Bronchial epithelial cell (primary cell): Measurements from ENCODE around the gene FASLG. TPM values are rescaled to one million over a fixed set of nuclear protein-coding genes. Genes with fewer than 3 reads are reported as not detected.
A peak's percentile ranks its signal among the peaks of the same experiment; 100 is the strongest.

Experiments
- DNase-seq: peaks from one replicate; pipeline ENCODE4 v3.0.0-alpha.2; 2010; ENCODE audit warnings: low read depth
- FAIRE-seq: peaks from 2 replicates; lab custom pipeline; 2011; peaks lifted over from hg19 to GRCh38; lab: Jason Lieb, UNC
- H3K27me3 ChIP-seq: 2 replicates; pipeline ENCODE4 v1.5.1; 2011; ENCODE audit warnings: low read length; ENCODE audit not compliant: control insufficient read depth, insufficient read depth
- H3K36me3 ChIP-seq: 2 replicates; pipeline ENCODE4 v1.5.1; 2011; ENCODE audit warnings: low read length; ENCODE audit not compliant: control insufficient read depth, insufficient read depth
- H3K4me3 ChIP-seq: 2 replicates; pipeline ENCODE4 v1.5.1; 2011; ENCODE audit warnings: mild to moderate bottlenecking, low read depth, low read length, control low read depth
- CTCF ChIP-seq: IDR thresholded peaks from 2 replicates; pipeline ENCODE4 v1.5.1; 2011; ENCODE audit warnings: mild to moderate bottlenecking, moderate library complexity, low read length, control low read depth, inconsistent platforms; ENCODE audit not compliant: insufficient read depth, severe bottlenecking
- total RNA-seq: library from RNA; depleted of rRNA; stranded (reverse); fragments of >200 nt; gene quantifications from 2 replicates; pipeline ENCODE4 v1.2.1, GENCODE V29; 2014

FASLG gene
- total RNA-seq, 1 donor from 2014 or later = not detected

DNA sequence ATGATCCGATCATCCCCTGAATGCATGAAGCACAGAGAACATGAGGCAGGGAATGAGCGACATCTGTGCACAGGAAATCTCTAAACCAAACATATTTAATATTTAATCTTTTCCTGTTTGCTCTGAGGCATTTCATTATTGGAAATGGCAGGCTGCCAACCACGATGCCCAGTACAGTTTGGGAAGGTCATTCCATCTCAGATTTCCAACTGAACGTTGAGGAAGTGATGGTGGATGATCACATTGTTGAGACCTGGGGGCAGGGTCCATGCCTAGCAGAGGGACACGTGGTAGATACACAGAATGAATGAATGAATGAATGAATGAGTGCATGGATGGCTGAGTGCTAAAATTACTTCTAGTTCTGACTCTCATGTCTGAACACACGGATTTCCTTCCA is 15.9 kb upstream of the FASLG start:
- FAIRE-seq (no peak), DNase-seq (peak; percentile 28)
- TF ChIP-seq CTCF = no peak
- Histone ChIP-seq H3K27me3 (no peaks in the 10 kb centered on the region), H3K36me3 (no peaks in the 10 kb centered on the region), H3K4me3 (no peak overlapping the region)

DNA sequence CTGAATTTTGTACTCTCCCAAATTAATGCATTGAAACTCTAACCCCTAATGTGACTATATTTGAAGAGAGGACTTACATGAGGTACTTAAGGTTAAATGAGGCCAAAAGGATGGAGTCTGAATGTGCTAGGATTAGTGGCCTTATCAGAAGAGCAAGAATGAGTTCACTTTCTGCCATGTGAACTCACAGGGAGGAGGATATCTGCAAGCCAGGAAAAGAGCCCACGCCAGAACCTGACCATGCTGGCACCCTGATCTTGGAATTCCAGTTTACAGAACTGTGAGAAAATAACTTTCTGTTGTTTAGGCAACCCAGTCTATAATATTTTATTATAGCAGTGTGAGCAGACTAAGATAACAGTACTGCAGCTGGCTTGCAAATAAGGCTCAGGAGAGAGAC is 12.2 kb upstream of the FASLG start:
- H3K27me3 ChIP-seq = no peaks in the 10 kb centered on the region
- no peak for FAIRE-seq
- H3K4me3 ChIP-seq = no peak overlapping the region
- no peaks in the 10 kb centered on the region for H3K36me3 ChIP-seq
- DNase-seq = no peak
- no peak for TF ChIP-seq CTCF

DNA sequence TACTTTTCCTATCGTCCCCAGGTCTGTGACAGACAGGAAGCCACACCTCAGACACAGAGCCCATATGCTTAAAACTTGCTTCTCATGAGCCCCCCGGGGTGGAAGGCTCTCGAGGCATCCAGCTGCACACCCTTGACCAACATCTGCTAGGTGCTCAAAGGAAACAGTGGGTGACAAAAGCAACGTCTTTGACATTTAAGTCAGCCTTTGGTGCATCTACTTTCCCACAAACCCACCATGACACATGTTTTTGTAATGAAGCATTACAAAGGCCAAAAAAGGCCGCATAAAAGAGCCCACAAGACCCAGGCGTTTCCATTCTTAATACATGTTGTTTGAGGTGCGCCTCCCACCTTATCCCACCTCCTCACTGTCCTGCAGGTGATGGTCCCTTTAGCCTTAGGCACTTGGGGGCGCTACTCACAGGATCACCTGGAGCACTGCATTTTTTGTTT is 11.8 kb upstream of the FASLG start:
- TF ChIP-seq CTCF = no peak

DNA sequence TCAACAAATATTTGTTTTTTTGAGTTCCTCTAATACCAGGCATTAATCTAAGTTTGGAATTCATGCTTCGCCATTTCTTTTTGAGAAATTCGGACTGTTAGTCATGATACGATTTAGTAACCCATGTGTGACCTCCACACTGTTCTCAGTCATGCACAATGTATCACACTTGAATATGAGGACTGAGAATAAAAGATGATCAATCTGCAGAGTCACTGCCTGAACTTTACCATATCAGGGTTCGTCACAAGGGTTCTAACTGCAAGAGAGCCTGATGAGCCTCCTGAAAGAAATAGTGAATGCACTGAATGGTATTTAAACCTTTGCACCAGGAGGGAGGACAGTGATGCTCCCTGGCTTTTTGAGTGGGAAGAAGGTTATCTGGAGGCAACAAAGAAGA is 10.9 kb upstream of the FASLG start:
- H3K4me3 ChIP-seq = no peak overlapping the region
- no peak for TF ChIP-seq CTCF
- FAIRE-seq = no peak

More for the DNA sequence above, 11.8 kb upstream of the FASLG start:
- Histone ChIP-seq H3K27me3 (no peaks in the 10 kb centered on the region), H3K4me3 (no peak overlapping the region), H3K36me3 (no peaks in the 10 kb centered on the region)
- no peak for DNase-seq
- no peak for FAIRE-seq

GRCh38 chr1:172650474-172651193 is 8.3 kb upstream of the FASLG start:
- FAIRE-seq = no peak
- Histone ChIP-seq H3K27me3 (no peaks in the 10 kb centered on the region), H3K4me3 (no peak overlapping the region), H3K36me3 (no peaks in the 10 kb centered on the region)
- peak; percentile 87 for DNase-seq
- TF ChIP-seq CTCF = no peak

More for the DNA sequence above, 10.9 kb upstream of the FASLG start:
- Histone ChIP-seq H3K36me3 (no peaks in the 10 kb centered on the region), H3K27me3 (no peaks in the 10 kb centered on the region)
- no peak for DNase-seq
